Measurements from ENCODE around the gene HPSE2. TPM values are rescaled to one million over a fixed set of nuclear protein-coding genes. Genes with fewer than 3 reads are reported as not detected.

Gene HPSE2
- polyA plus RNA-seq, 1 of the 3 experiments (the other 2 are of a cell fraction): not detected

GRCh38 chr10:98407744-98408241, 827.9 kb downstream of the HPSE2 start:
- Histone ChIP-seq H4K20me1 (ENCODE audit: insufficient read depth) (no peaks in the 10 kb centered on the region), H3F3A (replicated peaks; ENCODE audit: insufficient read depth) (no peaks in the 10 kb centered on the region), H3K9ac (no peak overlapping the region), H3K27ac (ENCODE audit: low read depth in 2 of 2, low read length in 1 of 2) (no peak overlapping the region), H3K4me2 (no peak overlapping the region), H3K36me3 (replicated peaks in 1 of 2; ENCODE audit: control insufficient read depth in 1 of 2, insufficient read depth in 2 of 2, low read length in 1 of 2) (peaks cover 0 to 2% of the 10 kb centered on the region in 2 experiments), H3K9me2 (no peaks in the 10 kb centered on the region), H3K4me1 (ENCODE audit: control insufficient read depth in 1 of 2, insufficient read depth in 2 of 2, low read depth in 1 of 2, low read length in 1 of 2) (peaks cover 3 to 14% of the 10 kb centered on the region in 2 experiments; a peak in 3 of 4 replicates), H3K4me3 (ENCODE audit: low read depth in 2 of 2, low read length in 1 of 2) (no peak overlapping the region), H3K9me3 (no peaks in the 10 kb centered on the region), H3K27me3 (ENCODE audit: insufficient read depth) (no peaks in the 10 kb centered on the region), H2AFZ (ENCODE audit: low read depth) (no peak overlapping the region), H3K79me2 (ENCODE audit: insufficient read depth) (no peaks in the 10 kb centered on the region)
- TF ChIP-seq NFIC (IDR thresholded peaks at IDR 0.05; ENCODE audit: borderline replicate concordance) (no peak), YY1 (IDR thresholded peaks at IDR 0.05; ENCODE audit: low read depth) (no peak), SMC3 (IDR thresholded peaks at IDR 0.05; ENCODE audit: low read depth, low read length) (no peak), PBX3 (IDR thresholded peaks at IDR 0.05) (no peak), GATA2 (CRISPR knock-in tag; IDR thresholded peaks at IDR 0.05) (no peak), GABPA (IDR thresholded peaks at IDR 0.05; ENCODE audit: low read depth) (no peak), FOXJ3 (CRISPR knock-in tag; IDR thresholded peaks at IDR 0.05) (no peak), NRF1 (IDR thresholded peaks at IDR 0.05; ENCODE audit: low read depth, low read length) (no peak), FOXM1 (IDR thresholded peaks at IDR 0.05; ENCODE audit: low read depth) (no peak), RCOR1 (IDR thresholded peaks at IDR 0.05; ENCODE audit: low read length) (no peak), USF1 (IDR thresholded peaks at IDR 0.05; ENCODE audit: borderline replicate concordance, low read depth) (no peak), MAX (IDR thresholded peaks at IDR 0.05; ENCODE audit: low read depth) (no peak), ELF1 (IDR thresholded peaks at IDR 0.05) (no peak)
- ChIA-PET CTCF (interaction anchor here (3.0 kb wide), 1 partner anchor 18 kb away, joined by 10 read pairs; no protein-coding TSS in a partner anchor), POLR2A (no interaction called here)
- no peak for DNase-seq
- WGBS (ENCODE audit: low lambda C conversion rate): 96% methylated on average over 15 of the region's 18 CpGs

Small RNA genes within 50 kb of the gene (small RNA-seq; reads per million reads assigned to genes)
- gene MIR4685: 0 to 0.20 (median 0) reads per million in 7 experiments
- 0 reads per million in 7 experiments for gene MIR6507

Other genes starting within 250 kb of the HPSE2 start
- 0.12 and 0.16 TPM in 2 replicates for gene CNNM1, start 93.5 kb upstream of the HPSE2 start, polyA plus RNA-seq (2012; rRNA removed)
- gene GOT1, start 194.8 kb upstream of the HPSE2 start, polyA plus RNA-seq (2012; rRNA removed): 9.8 and 10.9 TPM in 2 replicates

Measured in SK-N-SH (cell line).